Endothelial cell (in vitro differentiated cells): ENCODE results near the gene TNC. TPM values are rescaled to one million over a fixed set of nuclear protein-coding genes. Genes with fewer than 3 reads are reported as not detected.
"Not testable (repeated sequence)": the region's sequence is repeated elsewhere in the genome, so short reads cannot be mapped to it uniquely, and the experiment has no call there.

Source experiments
- DNase-seq: peaks from one replicate; pipeline ENCODE4 v3.0.0; 2021; ENCODE audit warnings: low spot score
- H3K27ac Mint-ChIP-seq: one replicate; pipeline ENCODE4 v1.8.0; 2021; ENCODE audit warnings: mixed read lengths, inconsistent platforms; ENCODE audit not compliant: unreplicated experiment
- H3K27me3 Mint-ChIP-seq: one replicate; pipeline ENCODE4 v1.8.0; 2021; ENCODE audit warnings: mild to moderate bottlenecking, moderate library complexity, mixed read lengths, inconsistent platforms; ENCODE audit not compliant: unreplicated experiment
- H3K36me3 Mint-ChIP-seq: one replicate; pipeline ENCODE4 v1.8.0; 2021; ENCODE audit warnings: mild to moderate bottlenecking, low read depth, mixed read lengths, inconsistent platforms; ENCODE audit not compliant: unreplicated experiment
- H3K4me1 Mint-ChIP-seq: one replicate; pipeline ENCODE4 v1.8.0; 2021; ENCODE audit warnings: mild to moderate bottlenecking, mixed read lengths, inconsistent platforms; ENCODE audit not compliant: unreplicated experiment
- H3K4me3 Mint-ChIP-seq: one replicate; pipeline ENCODE4 v1.8.0; 2021; ENCODE audit warnings: mild to moderate bottlenecking, mixed read lengths, inconsistent platforms; ENCODE audit not compliant: unreplicated experiment
- H3K9me3 Mint-ChIP-seq: one replicate; pipeline ENCODE4 v1.8.0; 2021; ENCODE audit warnings: mixed read lengths, inconsistent platforms; ENCODE audit not compliant: unreplicated experiment
- total RNA-seq: library from RNA; stranded (reverse); fragmentation: NEBNext Ultra II Directional; extraction: Animal tissue kit (Norgen Biotek cat#: 25700); gene quantifications from one replicate; pipeline ENCODE4 v1.2.1, GENCODE V29; 2021; ENCODE audit not compliant: unreplicated experiment
- TF ChIP-seq, protein P1 (sequence below): fragments of 200-600 bp; sonication (generic); IDR thresholded peaks from one replicate; pipeline ENCODE4 v1.5.0; 2021; ENCODE audit warnings: antibody characterized with exemption; ENCODE audit not compliant: unreplicated experiment

The TNC gene
- total RNA-seq, 1 donor from 2014 or later, result 10.1 TPM

DNA sequence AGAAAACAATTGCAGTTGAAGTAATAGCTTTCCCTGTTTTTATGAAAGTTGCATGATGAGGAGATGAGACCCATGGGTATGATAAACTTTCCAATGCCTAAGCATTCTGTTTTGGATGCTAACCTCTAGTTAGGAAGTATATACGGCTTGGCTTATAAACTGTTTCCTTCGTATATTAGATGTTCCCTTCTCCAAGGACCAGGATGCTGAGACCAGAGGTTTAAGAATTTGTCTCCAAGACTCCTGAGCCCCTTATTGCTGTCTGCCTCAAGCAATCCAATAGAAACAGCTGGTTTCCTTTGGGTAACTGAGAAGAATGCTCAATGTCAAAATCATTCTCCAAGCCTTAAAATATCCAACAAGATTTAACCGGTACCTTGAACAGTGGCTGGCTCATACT, 12.2 kb upstream of the TNC start:
- no peaks in the 10 kb centered on the region for H3K27me3 Mint-ChIP-seq
- H3K4me3 Mint-ChIP-seq, result no peak overlapping the region
- no peaks in the 10 kb centered on the region for H3K4me1 Mint-ChIP-seq
- TF ChIP-seq, protein P1, sequence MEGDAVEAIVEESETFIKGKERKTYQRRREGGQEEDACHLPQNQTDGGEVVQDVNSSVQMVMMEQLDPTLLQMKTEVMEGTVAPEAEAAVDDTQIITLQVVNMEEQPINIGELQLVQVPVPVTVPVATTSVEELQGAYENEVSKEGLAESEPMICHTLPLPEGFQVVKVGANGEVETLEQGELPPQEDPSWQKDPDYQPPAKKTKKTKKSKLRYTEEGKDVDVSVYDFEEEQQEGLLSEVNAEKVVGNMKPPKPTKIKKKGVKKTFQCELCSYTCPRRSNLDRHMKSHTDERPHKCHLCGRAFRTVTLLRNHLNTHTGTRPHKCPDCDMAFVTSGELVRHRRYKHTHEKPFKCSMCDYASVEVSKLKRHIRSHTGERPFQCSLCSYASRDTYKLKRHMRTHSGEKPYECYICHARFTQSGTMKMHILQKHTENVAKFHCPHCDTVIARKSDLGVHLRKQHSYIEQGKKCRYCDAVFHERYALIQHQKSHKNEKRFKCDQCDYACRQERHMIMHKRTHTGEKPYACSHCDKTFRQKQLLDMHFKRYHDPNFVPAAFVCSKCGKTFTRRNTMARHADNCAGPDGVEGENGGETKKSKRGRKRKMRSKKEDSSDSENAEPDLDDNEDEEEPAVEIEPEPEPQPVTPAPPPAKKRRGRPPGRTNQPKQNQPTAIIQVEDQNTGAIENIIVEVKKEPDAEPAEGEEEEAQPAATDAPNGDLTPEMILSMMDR, result no peak
- H3K27ac Mint-ChIP-seq, result no peak overlapping the region
- no peaks in the 10 kb centered on the region for H3K9me3 Mint-ChIP-seq
- DNase-seq, result no peak
- H3K36me3 Mint-ChIP-seq, result no peaks in the 10 kb centered on the region

DNA sequence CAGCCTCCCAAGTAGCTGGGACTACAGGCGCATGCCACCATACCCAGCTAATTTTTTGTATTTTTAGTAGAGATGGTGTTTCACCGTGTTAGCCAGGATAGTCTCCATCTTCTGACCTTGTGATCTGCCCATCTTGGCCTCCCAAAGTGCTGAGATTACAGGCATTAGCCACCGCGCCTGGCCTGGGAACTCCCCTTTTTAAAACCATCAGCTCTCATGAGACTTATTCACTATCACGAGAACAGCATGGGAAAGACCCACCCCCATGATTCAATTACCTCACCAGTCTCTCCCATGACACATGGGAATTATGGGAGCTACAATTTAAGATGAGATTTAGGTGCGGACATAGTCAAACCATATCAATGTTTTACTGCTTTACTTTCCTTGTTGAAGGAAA, 10.8 kb upstream of the TNC start:
- not testable (repeated sequence) for DNase-seq, H3K4me1 Mint-ChIP-seq, H3K27me3 Mint-ChIP-seq, H3K36me3 Mint-ChIP-seq, H3K4me3 Mint-ChIP-seq, H3K27ac Mint-ChIP-seq, H3K9me3 Mint-ChIP-seq

DNA sequence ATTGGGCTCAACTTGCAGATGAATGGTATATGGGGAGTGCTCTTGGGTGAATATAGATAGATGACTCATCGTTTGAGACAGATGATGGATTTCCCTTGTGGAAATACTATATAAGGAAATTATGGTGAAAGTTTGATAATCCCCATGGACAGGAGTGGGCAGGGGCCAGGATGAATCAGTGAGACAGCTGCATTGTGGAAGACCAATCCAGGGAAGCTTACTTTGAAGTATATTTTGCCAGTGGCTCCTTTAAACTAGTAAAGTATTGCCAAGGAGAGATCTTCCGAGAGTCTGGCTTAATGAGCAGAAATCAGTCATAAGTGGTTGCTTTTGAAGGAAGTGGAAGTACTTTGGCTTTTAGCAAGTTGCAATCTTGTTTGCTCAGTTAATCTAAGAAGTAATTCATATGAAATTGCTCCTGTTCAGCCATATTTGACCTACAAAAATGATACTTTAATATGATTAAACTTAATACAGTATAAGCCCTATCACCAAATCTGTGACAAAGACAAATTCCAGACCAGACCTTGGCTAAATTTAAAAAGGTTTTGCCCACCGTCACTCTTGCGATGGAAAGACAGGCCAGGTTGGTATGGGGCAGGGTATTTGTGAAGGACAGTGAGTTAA, 9.3 kb upstream of the TNC start:
- TF ChIP-seq, protein P1, result no peak
- no peak overlapping the region for H3K27ac Mint-ChIP-seq
- H3K27me3 Mint-ChIP-seq, result peaks cover 2% of the 10 kb centered on the region
- H3K9me3 Mint-ChIP-seq, result no peaks in the 10 kb centered on the region
- H3K4me3 Mint-ChIP-seq, result no peak overlapping the region
- DNase-seq, result no peak
- no peaks in the 10 kb centered on the region for H3K4me1 Mint-ChIP-seq
- H3K36me3 Mint-ChIP-seq, result no peaks in the 10 kb centered on the region

DNA sequence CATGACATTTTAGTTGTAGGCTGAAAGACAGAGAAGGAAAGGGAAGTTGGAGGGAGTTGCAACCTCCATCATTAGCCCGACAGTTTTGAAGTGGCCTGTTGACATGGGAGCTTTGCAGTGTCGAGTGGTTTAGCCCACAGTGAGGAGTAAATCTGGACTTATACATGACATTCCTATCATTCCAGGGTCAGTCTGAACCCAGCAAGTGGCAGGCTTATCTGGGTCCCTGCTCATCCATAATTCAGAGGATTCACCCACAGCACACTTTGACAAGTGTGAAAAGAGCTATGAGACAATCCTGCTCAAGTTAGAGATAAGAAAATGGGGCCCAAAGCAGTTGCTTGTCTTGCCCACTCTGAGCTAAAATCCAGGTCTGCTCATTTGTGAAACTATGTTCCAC, 8.4 kb upstream of the TNC start:
- Mint-ChIP-seq H3K36me3 (no peaks in the 10 kb centered on the region), H3K4me3 (no peak overlapping the region), H3K27ac (no peak overlapping the region), H3K9me3 (no peaks in the 10 kb centered on the region), H3K4me1 (peaks cover 2% of the 10 kb centered on the region), H3K27me3 (peaks cover 2% of the 10 kb centered on the region)
- TF ChIP-seq, protein P1, result no peak
- no peak for DNase-seq

DNA sequence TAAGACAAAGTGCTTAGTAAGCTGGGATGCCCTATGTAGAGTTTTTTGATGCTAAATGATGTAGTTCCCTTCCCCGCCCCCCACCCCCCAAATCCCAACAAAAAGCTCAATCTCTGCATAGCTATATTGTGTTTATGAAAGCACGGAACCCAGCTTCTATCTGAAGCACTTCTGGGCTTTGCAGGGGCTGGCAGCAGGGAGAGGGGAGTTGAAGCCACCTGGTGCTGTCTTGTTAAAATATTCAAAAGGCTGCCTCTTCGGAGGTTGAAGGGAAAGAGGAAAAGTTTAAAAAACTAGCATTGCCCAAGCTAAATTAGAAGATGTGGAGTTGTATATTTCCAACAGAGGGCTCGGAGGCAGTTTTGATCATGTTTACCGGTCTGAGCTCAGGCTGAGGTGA, 5.0 kb upstream of the TNC start:
- TF ChIP-seq, protein P1, result no peak
- peaks cover 2% of the 10 kb centered on the region for H3K27me3 Mint-ChIP-seq
- no peak for DNase-seq
- no peak overlapping the region for H3K27ac Mint-ChIP-seq
- H3K4me3 Mint-ChIP-seq, result no peak overlapping the region
- no peaks in the 10 kb centered on the region for H3K36me3 Mint-ChIP-seq
- no peaks in the 10 kb centered on the region for H3K9me3 Mint-ChIP-seq
- peaks cover 3% of the 10 kb centered on the region for H3K4me1 Mint-ChIP-seq

DNA sequence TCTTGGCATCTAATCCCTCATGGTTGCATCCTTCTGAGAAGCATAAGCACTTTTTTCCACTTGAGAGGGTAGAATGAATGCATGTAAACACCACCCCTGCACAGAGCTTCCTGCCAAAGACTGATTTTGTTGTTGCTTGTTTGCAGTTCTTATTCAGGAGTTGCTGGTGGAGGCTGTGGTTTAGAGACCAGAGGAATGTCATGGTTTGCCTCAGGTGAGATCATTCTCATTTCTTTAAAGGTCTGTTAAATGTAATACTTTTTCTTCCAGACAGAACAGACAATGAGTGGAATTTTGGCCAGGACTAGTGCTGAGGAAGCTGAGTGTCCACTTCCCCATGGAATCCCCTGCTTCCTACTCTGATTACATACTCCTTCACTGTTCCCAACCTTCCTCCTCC, 3.2 kb upstream of the TNC start:
- Mint-ChIP-seq H3K4me3 (no peak overlapping the region), H3K9me3 (no peaks in the 10 kb centered on the region), H3K36me3 (no peaks in the 10 kb centered on the region), H3K27me3 (peaks cover 2% of the 10 kb centered on the region), H3K27ac (no peak overlapping the region), H3K4me1 (peaks cover 3% of the 10 kb centered on the region)
- DNase-seq, result no peak
- TF ChIP-seq, protein P1, result no peak
